ENCODE data around the gene WFDC5.
"Not testable (repeated sequence)": the region's sequence is repeated elsewhere in the genome, so short reads cannot be mapped to it uniquely, and the experiment has no call there.

WFDC5 gene

DNA sequence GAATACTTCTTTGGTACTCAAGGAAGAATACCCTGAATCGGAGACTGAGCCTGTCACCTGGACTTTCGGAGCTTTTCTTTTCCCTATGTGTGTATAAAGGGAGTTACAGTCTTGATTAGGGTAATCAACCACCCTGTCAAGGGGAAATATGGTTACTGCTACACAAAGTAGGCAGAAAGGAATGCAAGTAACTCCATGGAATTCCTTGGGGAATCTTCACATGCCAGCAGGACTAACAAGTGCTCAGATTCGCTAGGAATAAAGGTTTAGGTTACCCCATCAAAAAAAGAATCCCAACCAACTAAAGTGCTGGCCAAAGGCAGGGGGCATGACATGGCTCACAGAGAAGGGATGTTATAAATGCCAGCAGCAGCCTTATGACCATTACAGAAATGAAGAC lies 24.5 kb downstream of the WFDC5 start:
- in situ Hi-C loops (cut with MboI; ENCODE audit: low sequenced_read_pairs): no loop called here

DNA sequence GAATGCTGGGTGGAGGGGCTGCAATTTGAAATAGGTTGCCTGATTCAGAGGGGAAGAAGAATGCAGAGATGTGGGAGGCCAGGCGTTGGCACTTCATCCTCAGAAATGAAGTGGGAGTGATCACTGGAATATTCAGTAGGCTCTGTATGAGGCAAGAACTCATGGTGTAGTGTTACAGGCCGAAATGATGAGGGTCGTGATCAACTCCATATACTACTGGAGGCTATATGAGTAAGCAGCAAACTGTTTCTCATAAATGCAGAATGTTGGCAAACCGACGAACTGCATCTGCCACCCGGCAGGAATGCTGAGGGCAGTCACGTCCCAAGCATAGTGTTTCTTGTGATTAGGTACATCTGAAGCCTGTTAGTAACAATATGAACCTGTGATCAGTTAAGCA lies 26.7 kb downstream of the WFDC5 start:
- in situ Hi-C loops (cut with MboI; ENCODE audit: low sequenced_read_pairs): no loop called here

DNA sequence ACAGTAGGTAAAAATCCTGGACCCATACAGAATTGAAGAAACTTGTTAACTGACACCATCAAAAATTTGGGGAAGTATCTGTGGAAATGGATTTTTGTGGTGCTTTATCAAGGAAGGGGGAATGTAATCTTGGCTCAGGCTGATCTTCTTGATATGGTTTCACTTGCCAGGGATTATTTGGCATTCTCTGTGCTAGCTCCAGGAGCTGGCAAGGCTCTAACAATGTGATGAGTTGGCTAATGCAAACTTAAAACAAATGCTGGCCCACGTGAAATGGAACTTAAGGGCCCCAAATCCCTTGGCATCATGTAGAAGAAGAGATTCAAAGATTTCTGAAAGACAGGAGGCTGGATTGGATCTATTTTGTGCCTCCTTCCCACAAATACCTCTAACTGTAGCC lies 27.2 kb downstream of the WFDC5 start:
- in situ Hi-C loops (cut with MboI; ENCODE audit: low sequenced_read_pairs): no loop called here

DNA sequence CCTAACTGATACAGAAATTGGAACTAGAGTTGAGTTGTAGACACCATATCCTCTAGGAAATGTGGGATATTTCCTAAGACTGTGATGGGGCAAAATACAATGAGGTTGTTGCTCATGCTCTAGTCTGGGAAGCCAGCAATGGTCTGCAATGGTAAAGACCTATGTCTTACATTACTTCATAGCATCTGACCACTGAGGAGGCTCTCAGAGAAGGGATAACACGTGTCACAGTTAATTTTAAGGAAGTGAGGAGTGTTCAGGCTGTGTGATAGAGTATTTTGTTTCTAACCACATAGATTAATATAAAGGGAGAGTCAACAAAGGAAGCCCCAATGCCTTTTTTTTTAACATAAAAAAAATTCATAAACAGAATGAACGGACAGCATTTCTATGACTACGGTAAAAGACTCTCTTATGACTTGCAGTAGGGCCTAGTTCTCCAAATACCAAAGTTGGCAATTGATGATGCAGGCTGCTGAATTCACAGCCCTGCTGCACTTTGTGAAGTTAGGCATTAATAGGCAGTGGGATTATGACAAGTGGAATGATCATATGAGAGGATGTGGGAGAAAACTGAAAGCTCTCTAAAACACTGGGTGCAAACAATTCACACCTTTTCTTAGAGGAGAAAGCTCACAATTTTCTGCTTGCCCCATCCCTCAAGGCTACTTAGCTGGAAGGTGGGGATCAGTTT lies 27.7 kb downstream of the WFDC5 start:
- in situ Hi-C loops (cut with MboI; ENCODE audit: low sequenced_read_pairs): no loop called here

DNA sequence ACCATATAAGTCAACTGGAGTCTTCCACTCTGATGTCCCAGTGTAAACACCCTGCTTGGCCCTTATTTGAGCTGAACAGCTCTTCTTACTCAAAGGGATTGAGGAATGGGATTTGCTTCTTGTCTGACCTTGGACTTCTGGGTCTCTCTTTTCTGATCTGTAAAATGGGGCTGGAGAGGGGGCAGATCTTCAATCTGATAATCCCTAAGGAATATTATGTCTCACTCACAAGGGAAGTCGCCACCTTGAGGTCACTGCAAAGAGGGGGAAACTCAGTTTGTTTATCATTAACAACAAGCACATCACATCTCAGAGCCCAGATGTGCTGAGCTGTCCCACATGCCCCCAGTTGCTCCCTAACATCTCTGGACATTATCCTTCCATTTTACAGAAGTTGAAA lies 29.1 kb downstream of the WFDC5 start:
- in situ Hi-C loops (cut with MboI; ENCODE audit: low sequenced_read_pairs): no loop called here

DNA sequence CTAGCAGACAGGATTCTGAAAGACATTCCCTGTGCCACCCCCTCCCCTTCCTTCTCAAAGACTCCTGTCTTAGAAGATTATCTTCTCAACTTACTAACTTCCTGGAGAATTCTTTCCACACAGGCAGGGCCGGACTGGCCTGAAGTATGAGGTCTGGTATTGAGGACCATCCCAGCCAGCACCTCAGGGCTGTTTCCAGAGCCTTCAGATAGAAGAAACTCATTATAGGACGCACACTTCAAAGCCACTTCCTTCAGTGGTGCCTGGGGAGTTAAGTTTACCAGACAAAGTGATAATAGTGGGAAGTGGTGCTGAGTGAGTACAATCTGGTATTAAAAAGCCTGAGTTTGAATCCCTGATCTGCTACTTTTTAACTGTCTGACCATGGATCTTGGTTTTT lies 29.7 kb downstream of the WFDC5 start:
- in situ Hi-C loops (cut with MboI; ENCODE audit: low sequenced_read_pairs): no loop called here

DNA sequence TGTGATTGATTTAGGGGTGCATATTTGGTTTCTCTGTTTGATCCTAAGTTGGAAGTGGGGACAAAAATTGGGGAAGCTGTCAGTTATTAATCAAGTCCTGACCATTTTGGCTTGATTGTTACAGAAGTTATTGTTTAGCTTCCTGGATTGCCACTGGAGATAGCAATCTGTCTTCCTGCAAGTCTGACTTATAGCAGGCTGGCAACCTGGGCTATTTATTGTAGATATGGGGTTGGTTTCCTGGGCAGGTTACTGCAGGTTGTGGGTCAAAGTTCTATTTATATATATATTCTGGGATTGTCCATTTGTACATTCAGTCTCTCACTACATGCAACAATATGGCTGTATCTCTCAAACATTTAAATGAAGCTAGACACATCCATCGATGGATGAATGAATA lies 31.8 kb downstream of the WFDC5 start:
- in situ Hi-C loops (cut with MboI; ENCODE audit: low sequenced_read_pairs): no loop called here

DNA sequence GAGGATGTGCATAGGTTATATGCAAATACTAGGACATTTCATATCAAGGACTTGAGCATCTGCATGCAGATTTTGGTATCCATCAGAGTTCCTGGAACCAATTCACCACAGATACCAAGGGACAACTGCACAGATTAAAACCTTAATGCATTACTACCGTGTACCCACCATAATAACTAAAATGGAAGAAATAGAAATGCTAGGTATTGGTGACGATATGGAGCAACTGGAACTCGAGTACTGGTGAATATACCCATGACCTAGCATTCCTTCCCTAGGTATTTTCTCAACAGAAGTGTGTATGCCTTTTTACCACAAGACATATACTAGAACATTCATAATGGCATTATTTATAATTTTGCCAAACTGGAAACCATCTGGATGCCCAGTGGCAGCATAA lies 32.5 kb downstream of the WFDC5 start:
- in situ Hi-C loops (cut with MboI; ENCODE audit: low sequenced_read_pairs): no loop called here

DNA sequence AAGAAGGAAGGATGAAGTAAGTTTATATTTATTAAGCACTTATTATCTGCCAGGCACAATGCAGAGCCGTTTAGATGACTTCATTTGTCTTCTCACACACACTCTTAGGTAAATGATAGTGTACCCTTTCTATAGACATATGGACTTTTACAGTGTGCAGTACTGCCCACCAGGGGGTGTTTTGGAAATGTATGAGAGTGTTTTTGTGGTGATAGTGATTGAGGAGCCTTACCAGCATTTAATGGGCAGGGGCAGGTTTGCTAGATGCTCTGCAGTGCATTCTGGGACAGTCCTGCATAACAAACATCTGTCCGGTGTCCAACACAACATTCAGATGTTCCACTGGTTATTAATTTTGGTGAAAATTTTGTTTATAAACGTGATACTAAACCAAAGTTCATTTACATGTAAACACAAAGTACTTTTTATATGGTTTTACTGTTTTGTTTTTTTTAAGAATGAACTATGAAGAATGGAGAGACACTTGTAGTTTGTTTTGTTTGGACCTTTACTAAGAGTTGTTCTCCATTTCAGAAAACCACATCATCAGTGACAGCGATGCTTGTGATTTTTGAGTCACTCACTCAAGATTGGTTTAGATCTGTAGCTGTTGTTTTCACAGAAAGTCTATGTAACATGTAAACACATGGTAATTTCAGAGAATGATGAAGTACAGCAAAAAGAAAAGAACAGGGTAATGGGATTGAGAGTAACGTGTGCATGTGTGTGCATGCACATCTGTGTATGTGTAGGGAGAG lies 33.9 kb downstream of the WFDC5 start:
- in situ Hi-C loops (cut with MboI; ENCODE audit: low sequenced_read_pairs): no loop called here

DNA sequence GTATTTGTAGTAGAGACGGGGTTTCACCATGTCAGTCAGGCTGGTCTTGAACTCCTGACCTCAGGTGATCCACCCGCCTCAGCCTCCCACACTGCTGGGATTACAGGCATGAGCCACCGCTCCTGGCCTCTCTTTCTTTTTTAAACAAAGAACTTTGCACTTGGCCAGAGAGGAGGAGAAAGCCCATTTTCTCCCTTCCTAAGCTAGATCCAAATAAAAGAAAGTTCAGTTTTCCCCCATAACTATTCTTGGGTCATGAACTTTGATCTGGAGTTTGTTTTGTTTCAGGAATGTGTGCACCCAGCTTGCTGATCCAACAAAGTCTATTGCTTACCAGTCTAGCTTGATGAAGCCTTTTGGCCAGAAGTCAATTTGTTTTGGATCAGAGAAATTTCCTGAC lies 37.4 kb downstream of the WFDC5 start:
- in situ Hi-C loops (cut with MboI; ENCODE audit: low sequenced_read_pairs): no loop called here

DNA sequence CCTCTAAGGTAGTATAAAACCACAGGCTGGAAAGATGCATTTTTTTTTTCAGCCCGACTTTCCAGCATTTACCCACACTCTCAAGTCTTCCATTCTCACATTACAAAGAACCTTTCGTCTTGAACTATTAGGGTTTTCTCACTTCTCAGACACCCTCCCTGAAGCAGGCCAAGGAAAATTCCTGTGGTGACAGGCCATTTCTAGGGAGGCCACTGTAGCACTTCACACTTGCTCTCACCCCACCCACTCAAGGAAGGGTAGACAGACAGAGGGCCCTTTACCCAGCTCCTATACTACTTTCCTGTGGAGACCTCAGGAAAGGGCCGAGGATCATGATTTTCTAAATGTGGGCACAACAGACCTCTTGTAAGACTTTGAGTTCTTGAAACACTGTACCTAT lies 41.8 kb downstream of the WFDC5 start:
- in situ Hi-C loops (cut with MboI; ENCODE audit: low sequenced_read_pairs): no loop called here

DNA sequence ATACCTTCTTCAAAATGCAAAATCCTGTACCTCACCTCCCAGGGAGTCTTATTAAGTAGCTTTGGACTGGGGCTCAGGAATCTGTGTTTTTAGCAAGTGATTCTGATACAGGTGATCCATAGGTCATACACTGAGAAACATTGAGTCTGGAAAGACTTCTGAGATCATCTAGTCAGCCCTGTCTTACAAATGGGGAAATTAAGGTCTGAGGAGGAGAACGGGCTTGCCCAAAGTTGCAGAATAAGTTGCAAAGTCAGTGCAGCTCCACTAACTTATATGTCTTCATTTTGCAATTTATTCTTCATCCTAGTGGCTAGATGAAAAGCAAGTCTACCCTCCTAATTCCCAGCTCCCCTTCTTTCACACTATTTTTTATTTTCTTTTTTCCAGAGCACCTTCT lies 42.9 kb downstream of the WFDC5 start:
- in situ Hi-C loops (cut with MboI; ENCODE audit: low sequenced_read_pairs): no loop called here

DNA sequence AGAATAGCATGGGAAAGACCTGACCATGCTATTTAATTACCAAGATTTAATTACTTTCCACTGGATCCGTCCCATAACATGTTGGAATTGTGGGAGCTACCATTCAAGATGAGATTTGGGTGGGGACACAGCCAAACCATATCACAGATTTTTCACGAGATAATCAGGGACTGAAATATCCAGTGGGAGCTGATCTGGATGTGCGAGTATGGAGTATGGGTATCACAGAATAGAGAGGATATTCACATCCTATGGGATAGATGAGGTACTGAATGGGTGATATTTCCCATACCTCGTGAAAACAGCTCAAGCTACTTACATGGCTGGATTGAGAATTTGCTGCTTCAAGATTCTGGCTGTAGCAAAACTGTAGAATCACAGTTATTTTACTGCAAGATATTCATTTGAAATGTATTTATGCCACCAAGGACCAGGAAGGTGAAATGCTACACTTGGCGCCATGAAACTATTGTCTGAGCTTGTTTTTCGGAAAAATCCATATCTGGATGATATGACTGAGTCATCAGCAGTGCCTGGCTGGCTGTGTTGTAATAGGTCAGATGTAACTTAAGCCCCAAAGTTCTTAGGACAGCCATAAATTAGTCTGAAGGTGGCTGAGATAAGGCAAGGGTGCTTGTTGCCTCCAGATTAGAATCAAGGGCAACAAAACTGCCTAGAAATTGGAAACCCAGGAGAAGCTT lies 43.9 kb downstream of the WFDC5 start:
- in situ Hi-C loops (cut with MboI; ENCODE audit: low sequenced_read_pairs): no loop called here

DNA sequence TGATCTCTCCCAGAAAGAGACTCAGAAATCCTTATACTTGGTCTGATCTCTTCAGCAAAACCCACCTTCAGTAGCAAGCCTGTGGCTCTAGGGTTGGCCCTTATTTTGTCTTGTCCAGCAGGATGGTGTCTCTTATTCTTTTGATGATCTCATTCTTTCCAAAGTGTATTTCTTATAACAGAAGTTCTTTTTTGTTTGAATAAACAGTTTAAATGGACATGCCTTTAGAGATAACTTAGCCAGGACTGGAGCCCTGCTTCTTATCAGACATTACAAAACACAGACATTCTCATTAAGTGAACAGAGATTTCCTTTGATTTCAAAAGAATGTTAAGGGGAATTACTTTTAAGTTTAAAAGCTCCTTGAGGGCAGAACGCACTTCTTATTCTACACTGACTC lies 45.7 kb downstream of the WFDC5 start:
- in situ Hi-C loops (cut with MboI; ENCODE audit: low sequenced_read_pairs): no loop called here

DNA sequence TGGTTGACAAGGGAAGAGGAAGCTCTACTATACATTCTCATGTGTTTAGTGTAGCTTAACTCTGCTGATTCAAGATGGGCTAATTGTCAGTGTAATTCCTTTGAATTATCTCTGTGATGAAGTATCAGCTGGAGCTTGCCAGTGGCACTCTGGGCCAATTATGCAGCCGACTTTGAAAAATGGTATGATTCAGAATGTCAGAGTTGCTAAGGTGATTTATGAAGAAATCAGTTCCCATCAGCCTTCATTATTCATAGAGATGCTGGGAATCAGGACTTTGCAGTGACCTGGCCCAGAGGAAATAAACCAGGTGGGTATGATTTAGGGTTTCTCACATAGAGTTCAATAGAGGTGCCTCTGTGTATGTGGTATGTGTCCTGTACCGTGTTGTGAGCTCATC lies 47.4 kb downstream of the WFDC5 start:
- in situ Hi-C loops (cut with MboI; ENCODE audit: low sequenced_read_pairs): no loop called here

DNA sequence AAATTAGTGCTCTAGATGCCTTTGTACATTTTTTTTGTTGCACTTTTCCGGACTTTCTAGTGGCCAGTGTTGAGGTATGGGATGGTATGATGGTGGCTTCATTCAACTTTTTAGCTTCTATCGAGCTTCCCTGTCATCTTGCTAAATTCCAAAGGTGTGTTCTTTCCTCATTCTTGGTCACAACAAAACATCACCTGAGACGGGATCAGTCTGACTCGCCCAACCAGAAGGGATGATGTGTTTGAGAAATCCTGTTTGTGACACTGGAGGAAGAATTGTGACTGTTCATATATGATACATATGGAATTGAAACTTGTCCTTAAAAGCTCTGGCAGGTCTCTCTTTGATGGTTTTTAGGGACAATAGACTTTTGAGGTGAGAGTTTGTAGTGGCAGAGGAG lies 47.9 kb downstream of the WFDC5 start:
- in situ Hi-C loops (cut with MboI; ENCODE audit: low sequenced_read_pairs): no loop called here

DNA sequence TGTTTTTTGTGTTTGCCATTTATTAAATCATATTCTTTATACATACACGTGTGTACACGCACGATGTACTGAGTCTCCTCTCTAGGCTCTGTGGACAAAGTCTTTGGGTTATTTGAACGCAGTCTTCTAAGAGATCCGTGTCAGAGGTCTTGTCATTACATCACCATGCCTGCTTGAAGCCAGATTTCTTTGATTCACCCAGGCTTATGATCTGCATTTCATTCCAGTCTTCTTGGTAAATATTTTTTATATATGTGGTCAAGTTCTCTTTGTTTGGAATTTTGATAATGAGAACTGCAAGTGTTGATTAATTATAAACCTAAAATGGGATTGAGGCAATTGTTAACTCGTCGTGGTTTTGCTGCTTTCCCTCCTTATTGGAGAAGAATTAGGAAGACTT lies 48.6 kb downstream of the WFDC5 start:
- in situ Hi-C loops (cut with MboI; ENCODE audit: low sequenced_read_pairs): no loop called here

DNA sequence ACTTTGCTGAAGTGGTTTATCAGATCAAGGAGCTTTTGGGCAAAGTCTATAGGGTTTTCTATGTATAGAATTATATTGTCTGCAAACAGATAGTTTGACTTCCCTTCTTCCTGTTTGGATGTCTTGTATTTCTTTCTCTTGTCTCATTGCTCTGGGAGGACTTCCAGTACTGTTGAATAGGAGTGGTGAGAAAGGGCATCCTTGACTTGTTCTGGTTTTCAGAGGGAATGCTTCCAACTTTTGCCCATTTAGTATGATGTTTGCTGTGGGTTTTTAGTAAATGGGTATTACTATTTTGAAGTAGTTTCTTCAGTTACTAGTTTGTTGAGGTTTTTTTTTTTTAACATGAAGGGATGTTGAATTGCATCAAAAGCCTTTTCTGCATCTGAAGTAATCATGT lies 50.2 kb downstream of the WFDC5 start:
- in situ Hi-C loops (cut with MboI; ENCODE audit: low sequenced_read_pairs): no loop called here

DNA sequence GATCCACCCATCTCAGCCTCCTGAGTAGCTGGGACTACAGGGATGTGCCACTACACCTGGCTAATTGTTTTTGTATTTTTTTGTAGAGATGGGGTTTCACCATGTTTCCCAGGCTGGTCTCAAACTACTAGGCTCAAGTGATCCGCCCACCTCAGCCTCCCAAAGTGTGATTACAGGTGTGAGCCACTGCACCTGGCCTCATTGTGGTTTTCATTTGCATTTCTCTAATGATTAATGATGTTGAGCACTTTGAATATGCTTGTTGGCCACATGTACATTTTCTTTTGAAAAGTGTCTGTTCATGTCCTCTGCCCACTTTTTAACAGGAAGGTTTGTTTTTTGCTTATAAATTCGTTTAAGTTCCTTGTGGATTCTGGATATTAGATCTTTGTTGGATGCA lies 51.9 kb downstream of the WFDC5 start:
- in situ Hi-C loops (cut with MboI; ENCODE audit: low sequenced_read_pairs): not testable (repeated sequence)

DNA sequence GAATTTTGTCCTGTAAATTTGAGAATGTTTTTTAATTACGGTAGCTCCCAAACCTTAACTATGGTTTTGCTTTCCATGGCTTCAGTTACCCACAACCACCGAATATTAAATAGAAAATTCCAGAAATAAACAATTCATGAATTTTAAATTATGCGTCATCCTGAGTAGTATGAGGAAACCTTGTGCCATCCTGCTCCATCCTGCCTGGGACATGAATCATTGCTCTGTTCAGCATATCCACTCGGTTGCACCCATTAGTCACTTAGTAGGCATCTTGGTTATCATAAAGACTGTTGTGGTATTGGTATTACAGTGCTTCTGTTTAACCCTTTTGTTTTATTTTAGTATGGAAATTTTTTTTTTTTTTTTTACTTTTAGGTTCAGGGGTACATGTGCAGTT lies 53.7 kb downstream of the WFDC5 start:
- in situ Hi-C loops (cut with MboI; ENCODE audit: low sequenced_read_pairs): no loop called here

DNA sequence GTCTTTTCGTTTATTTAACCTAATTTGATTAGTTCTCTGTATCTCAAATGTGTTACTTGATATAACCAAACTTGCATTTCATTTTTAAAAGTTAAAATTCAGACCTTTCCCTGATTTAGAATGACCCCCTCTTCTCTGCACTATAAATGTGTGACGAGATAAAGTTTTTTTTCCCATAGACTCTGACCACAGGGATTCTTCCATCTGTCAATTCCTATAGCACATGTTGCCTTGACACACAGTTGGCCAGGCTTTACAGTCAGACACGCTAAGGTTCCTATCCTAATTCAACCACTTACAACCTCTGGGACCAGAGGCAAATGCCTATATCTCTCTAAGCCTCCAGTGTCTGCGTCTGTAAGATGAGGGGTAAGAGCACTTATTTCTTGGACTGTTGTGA lies 54.7 kb downstream of the WFDC5 start:
- in situ Hi-C loops (cut with MboI; ENCODE audit: low sequenced_read_pairs): no loop called here
